GM19397 (cell line): ENCODE data around the gene PBX3.

Source experiments
- ATAC-seq: cut with Tn5 transposase; IDR thresholded peaks from one replicate; pipeline ENCODE4 v1.9.1; 2021; ENCODE audit warnings: mild to moderate bottlenecking, moderate library complexity; ENCODE audit not compliant: unreplicated experiment

The PBX3 gene

GRCh38 chr9:125897481-125897880, 150.3 kb downstream of the PBX3 start:
- ATAC-seq, result no peak

DNA sequence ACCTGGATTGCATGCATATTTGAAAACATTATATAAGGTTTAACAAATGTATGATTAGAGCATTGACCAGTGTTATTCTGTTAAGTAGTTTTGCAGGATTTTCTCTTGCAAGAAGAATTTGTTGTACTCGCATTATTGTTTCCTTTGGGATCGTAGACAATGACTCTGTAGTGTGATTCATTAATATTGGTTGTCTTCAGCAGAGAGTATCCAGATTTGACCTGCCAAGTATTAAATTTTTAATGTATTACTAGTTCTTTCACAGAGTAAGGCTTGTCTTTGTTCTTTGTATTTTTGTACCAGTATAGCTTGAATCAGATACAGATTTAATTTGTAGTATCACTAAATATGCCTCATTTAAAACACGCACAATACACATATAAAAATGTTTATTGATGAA, 155.0 kb downstream of the PBX3 start:
- no peak for ATAC-seq

DNA sequence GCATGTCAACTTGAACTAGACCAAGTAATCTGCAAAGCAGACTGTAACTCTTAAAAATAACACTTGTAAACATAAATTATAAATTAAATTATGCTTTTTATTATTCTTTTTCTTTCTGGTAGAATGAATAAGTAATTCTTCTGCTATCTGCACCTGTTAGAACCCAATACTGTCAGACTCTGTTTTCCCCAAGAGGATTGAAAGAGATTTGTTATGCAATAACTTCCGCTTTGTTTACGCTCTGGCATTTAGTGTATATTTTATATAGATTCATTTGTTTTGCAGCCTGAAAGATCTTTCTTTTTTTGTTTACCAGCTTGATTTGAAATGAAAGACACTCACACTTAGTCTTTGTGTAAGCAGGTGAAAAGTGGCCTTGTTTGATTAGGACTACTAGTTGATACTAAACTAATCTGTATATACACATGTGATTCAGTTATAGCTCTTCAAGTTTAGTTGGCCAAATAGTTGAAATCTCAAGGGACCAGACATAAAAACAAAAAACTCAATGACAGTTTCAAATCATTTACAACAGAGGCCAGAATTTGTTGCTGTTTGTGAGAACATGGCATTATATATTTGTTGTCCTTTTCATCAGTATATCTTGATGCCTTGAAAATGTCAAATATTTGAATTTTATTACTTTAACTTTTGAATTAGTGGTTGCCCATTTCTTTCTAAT, 155.8 kb downstream of the PBX3 start:
- ATAC-seq, result no peak

- ATAC-seq, result no peak
These were observed 157.1 kb downstream of the PBX3 start for GRCh38 chr9:125904155-125904851.

GRCh38 chr9:125906144-125906543, 159.0 kb downstream of the PBX3 start:
- no peak for ATAC-seq

- ATAC-seq, result no peak
These were observed 159.7 kb downstream of the PBX3 start for GRCh38 chr9:125906893-125907292.

DNA sequence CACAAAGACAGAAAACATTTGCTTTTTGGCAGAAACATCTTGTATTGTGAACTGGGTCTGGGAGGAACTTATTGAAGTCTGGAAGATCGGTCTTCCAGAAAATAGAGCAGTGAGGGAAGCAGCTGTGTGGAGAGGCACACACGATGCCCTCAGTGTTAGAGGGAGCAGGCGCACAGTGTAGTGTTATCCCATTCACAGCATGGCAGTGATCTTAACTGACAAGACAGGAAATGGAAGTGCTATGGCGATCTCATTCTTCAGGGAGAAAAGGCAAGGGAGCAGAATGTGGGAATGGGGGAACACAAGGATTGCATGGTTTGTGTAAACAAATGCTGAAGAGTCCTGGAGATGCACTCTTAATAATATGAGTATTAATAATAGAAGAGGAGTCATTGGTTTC, 161.0 kb downstream of the PBX3 start:
- no peak for ATAC-seq

- ATAC-seq, result no peak
These were observed 161.8 kb downstream of the PBX3 start for GRCh38 chr9:125908966-125909365.

- ATAC-seq, result no peak
These were observed 162.3 kb downstream of the PBX3 start for GRCh38 chr9:125909459-125909858.

- no peak for ATAC-seq
These were observed 163.1 kb downstream of the PBX3 start for GRCh38 chr9:125910286-125910685.

- no peak for ATAC-seq
These were observed 164.9 kb downstream of the PBX3 start for GRCh38 chr9:125911861-125912644.

DNA sequence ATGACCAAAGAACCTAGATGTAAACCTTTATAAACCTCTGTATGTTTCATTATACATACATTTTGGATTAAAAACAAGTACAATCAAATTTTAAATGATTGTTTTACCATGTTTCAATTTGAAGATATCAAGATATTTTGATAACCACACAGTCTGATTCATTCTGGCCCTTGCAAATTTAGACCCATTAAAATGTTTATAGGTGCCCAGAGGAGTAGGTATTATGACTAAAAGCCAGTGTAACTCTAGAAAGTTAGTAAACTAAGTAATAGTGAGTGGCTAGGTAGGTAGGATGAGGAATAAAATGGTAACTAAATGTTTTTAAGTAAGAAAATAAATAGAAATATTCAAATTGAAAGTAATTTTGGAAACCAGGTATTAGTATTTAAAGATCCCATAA, 165.5 kb downstream of the PBX3 start:
- ATAC-seq, result no peak

GRCh38 chr9:125913551-125913950, 166.4 kb downstream of the PBX3 start:
- no peak for ATAC-seq

GRCh38 chr9:125914411-125914810, 167.2 kb downstream of the PBX3 start:
- no peak for ATAC-seq

GRCh38 chr9:125915606-125916005, 168.4 kb downstream of the PBX3 start:
- no peak for ATAC-seq

DNA sequence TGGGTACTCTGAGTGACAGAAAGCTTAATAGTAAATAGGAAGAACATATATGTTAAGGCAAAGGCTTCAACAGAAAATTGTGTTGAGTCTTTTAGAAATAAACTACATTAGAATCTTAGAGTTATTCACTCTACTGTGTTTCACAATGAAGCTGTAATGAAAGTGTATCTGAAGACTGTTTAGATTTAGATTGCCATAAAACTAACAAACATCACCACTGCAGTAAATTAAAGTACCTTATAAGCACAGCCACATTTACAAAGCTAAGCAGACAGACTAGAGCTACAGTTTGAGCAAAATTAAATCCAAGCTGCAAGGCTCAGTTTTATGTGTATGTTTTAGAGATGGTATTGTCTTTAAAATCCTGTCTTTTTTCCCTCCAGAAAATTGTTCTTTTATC, 172.4 kb downstream of the PBX3 start:
- no peak for ATAC-seq

DNA sequence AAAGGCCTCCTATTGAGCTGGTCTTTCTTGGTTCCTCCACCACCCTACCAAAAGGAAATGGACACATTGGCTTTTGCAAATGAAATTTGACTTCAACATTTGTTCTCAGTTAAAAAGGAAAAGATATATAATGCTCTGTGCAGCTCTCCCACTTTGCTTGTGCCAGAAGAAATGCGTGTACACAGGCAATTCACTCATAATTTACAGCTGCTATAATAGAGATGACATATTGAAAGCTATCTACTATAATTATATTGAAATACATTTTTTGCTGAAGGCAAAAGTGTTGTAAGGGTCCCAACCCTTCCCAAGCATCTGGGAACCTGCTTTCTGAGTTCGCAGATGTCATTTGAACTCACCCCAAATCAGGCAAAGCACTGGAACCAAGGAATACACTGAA, 173.2 kb downstream of the PBX3 start:
- ATAC-seq, result no peak

- ATAC-seq, result no peak
These were observed 175.7 kb downstream of the PBX3 start for GRCh38 chr9:125922854-125923253.

DNA sequence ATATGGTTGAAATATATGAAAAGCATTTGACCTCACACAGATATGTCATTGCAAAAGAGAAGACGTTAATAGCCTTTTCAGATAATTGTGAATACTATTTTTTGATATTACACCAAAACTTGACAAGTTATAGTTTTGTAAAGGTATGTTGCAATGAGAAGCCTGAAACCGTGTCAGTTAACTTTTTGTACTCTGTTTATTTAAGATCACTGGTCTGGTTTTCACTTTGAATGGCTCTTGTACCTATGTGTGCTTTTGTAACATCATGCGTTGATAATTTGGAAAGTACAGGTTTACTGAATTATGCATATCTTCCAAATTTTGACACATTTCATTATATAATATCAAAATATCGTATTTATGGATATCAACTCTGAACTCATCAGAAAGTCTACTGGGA, 177.2 kb downstream of the PBX3 start:
- no peak for ATAC-seq

GRCh38 chr9:125926936-125927335, 179.8 kb downstream of the PBX3 start:
- ATAC-seq, result no peak

DNA sequence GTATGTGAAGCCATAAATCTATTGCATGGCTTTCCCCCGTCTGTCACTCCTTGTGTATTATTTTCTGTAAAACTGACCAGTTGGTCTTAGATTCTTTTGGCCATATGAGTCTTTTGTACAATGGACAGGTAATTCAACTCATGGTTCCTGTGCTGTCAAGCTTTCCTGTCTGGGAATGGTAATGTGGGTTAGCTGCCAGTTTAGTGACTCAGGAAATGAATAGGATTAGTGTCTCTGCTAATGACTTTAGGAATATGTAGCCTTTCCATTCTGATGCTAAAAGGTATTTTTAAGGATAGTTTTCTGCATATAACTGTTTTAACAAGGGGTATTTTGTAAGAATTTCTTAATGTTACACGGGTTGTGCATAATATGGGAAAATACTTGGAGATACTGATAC, 182.7 kb downstream of the PBX3 start:
- ATAC-seq, result no peak

DNA sequence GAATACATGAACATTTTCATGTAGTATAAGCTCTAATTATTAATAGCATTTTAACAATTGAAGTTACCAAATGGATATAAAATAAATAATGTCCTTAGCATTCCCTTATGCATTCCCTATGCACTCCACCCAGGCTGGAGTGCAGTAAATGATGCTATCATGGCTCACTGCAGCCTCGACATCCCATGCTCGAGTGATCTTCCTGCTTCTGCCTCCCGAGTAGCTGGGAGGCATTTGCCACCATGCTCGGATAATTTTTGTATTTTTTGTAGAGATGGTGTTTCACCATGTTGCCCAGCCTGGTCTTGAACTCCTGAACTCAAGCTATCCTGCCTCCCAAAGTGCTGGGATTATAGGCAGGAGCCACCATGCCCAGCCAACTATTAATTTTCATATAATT, 184.0 kb downstream of the PBX3 start:
- ATAC-seq, result no peak
